Thyroid gland (tissue), 4 donors: ENCODE results near the gene PPARG.

Source experiments
- CTCF ChIP-seq, 6 experiments: fragments of 200-600 bp in 3 of 6; fragments of 450-650 bp in 3 of 6; sonication (generic) in 3 of 6; IDR thresholded peaks; one replicate each; pipeline ENCODE4 v1.5.1; 2016 to 2019; ENCODE audit warnings: antibody characterized with exemption in 6 of 6, mild to moderate bottlenecking in 2 of 6, inconsistent platforms in 1 of 6, moderate library complexity in 1 of 6
- POLR2A ChIP-seq, 2 donors: fragments of 450-650 bp; IDR thresholded peaks; one replicate each; pipeline ENCODE4 v1.6.1; 2017; ENCODE audit warnings: antibody characterized with exemption in 2 of 2, mild to moderate bottlenecking in 2 of 2, moderate library complexity in 1 of 2

DNA sequence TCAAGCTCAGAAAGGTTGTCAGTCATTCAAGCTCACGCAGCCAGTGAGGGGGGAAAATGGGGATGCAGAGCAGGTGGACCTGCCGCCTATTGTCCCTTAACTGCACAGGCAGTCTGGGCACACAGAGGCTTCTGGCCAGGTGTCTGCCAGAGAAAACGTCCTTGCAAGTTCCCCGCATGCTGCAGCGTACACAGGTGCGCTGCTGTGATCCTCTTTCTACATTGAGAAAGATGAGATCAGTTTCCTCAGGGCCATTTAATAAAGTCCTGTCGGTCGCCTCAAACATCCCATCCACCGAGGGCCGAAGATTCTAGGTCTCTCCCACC is 195.0 kb downstream of the PPARG start:
- TF ChIP-seq CTCF (IDR thresholded peaks at IDR 0.05) (no peak), POLR2A (IDR thresholded peaks at IDR 0.05) (no peak)
